Endodermal cell (in vitro differentiated cells): Measurements from ENCODE around the gene GOLGA5. TPM values are rescaled to one million over a fixed set of nuclear protein-coding genes. Genes with fewer than 3 reads are reported as not detected.

ENCODE experiments used
- DNase-seq: peaks from one replicate; pipeline ENCODE4 v3.0.0-alpha.2; 2017
- H3K27ac ChIP-seq: 2 replicates; pipeline ENCODE4 v1.5.1; 2013; ENCODE audit warnings: mild to moderate bottlenecking, low read depth, low read length, moderate library complexity
- H3K27me3 ChIP-seq: 2 replicates; pipeline ENCODE4 v1.6.1; 2013; ENCODE audit warnings: mild to moderate bottlenecking, low read length, moderate library complexity; ENCODE audit not compliant: insufficient read depth, control insufficient read depth, poor library complexity, severe bottlenecking
- H3K36me3 ChIP-seq: 2 replicates; pipeline ENCODE4 v1.7.0; 2013; ENCODE audit warnings: mild to moderate bottlenecking, low read length, moderate library complexity; ENCODE audit not compliant: control insufficient read depth, insufficient read depth
- H3K4me1 ChIP-seq: one replicate; pipeline ENCODE4 v1.7.0; 2013; ENCODE audit warnings: low read length; ENCODE audit not compliant: control insufficient read depth, insufficient read depth
- H3K4me3 ChIP-seq: 2 replicates; pipeline ENCODE4 v1.5.1; 2013; ENCODE audit warnings: mild to moderate bottlenecking, low read length, moderate library complexity
- H3K9ac ChIP-seq: 2 replicates; pipeline ENCODE4 v1.6.1; 2013; ENCODE audit warnings: mild to moderate bottlenecking, low read length, moderate library complexity; ENCODE audit not compliant: poor library complexity, severe bottlenecking; ENCODE audit errors: extremely low read depth
- H3K9me3 ChIP-seq: 2 replicates; pipeline ENCODE4 v1.6.1; 2013; ENCODE audit warnings: mild to moderate bottlenecking, low read length, moderate library complexity; ENCODE audit not compliant: control insufficient read depth
- H3K27ac Mint-ChIP-seq: 2 replicates; pipeline ENCODE4 v1.8.0; 2020; ENCODE audit warnings: mixed read lengths
- H3K27me3 Mint-ChIP-seq: 2 replicates; pipeline ENCODE4 v1.8.0; 2021; ENCODE audit warnings: mild to moderate bottlenecking, mixed read lengths; ENCODE audit not compliant: insufficient read depth
- H3K36me3 Mint-ChIP-seq: 2 replicates; pipeline ENCODE4 v1.8.0; 2020; ENCODE audit warnings: low read depth, mixed read lengths
- H3K4me1 Mint-ChIP-seq: 2 replicates; pipeline ENCODE4 v1.8.0; 2020; ENCODE audit warnings: mixed read lengths
- H3K4me3 Mint-ChIP-seq: 2 replicates; pipeline ENCODE4 v1.8.0; 2020; ENCODE audit warnings: mild to moderate bottlenecking, moderate library complexity, mixed read lengths
- H3K9me3 Mint-ChIP-seq: 2 replicates; pipeline ENCODE4 v1.8.0; 2020; ENCODE audit warnings: mild to moderate bottlenecking, mixed read lengths
- WGBS, 2 experiments: methylation state at CpG; one replicate each; pipeline versions ENCODE4 v1.1.5 to v1.1.7; 2013; ENCODE audit warnings: missing lambda C conversion rate in 2 of 2, mixed read lengths in 1 of 2; ENCODE audit not compliant: insufficient coverage in 1 of 2, insufficient read length in 1 of 2; 5-methylcytosine and 5-hydroxymethylcytosine counted together
- total RNA-seq, 2 donors: library from RNA; stranded (reverse); fragmentation: NEBNext Ultra II Directional in 1 of 2; extraction: Animal tissue kit (Norgen Biotek cat#: 25700) in 1 of 2; gene quantifications; 2 replicates in 1 of 2; 3 replicates in 1 of 2; pipeline ENCODE4 v1.2.1, GENCODE V29; 2021
- TF ChIP-seq, protein P1 (sequence below): fragments of 200-600 bp; sonication (generic); conservative IDR thresholded peaks from 2 replicates; pipeline ENCODE4 v1.5.0; 2021; ENCODE audit warnings: antibody characterized with exemption, mild to moderate bottlenecking

Gene GOLGA5
- total RNA-seq, 2 donors from 2014 or later = 29.3 to 41.1 TPM

GRCh38 chr14:92789457-92790089 lies 4.5 kb upstream of the GOLGA5 start:
- DNase-seq = no peak
- H3K4me3 Mint-ChIP-seq = no peak overlapping the region
- no peak overlapping the region for H3K27ac Mint-ChIP-seq
- peaks cover 32% of the 10 kb centered on the region for H3K9me3 Mint-ChIP-seq
- TF ChIP-seq, protein P1, sequence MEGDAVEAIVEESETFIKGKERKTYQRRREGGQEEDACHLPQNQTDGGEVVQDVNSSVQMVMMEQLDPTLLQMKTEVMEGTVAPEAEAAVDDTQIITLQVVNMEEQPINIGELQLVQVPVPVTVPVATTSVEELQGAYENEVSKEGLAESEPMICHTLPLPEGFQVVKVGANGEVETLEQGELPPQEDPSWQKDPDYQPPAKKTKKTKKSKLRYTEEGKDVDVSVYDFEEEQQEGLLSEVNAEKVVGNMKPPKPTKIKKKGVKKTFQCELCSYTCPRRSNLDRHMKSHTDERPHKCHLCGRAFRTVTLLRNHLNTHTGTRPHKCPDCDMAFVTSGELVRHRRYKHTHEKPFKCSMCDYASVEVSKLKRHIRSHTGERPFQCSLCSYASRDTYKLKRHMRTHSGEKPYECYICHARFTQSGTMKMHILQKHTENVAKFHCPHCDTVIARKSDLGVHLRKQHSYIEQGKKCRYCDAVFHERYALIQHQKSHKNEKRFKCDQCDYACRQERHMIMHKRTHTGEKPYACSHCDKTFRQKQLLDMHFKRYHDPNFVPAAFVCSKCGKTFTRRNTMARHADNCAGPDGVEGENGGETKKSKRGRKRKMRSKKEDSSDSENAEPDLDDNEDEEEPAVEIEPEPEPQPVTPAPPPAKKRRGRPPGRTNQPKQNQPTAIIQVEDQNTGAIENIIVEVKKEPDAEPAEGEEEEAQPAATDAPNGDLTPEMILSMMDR = no peak
- Histone ChIP-seq H3K4me3 (no peak overlapping the region), H3K27ac (no peak overlapping the region), H3K9ac (no peak overlapping the region), H3K36me3 (no peaks in the 10 kb centered on the region), H3K9me3 (peaks cover 36% of the 10 kb centered on the region), H3K27me3 (no peaks in the 10 kb centered on the region), H3K4me1 (peaks cover 5% of the 10 kb centered on the region)
- peaks cover 25% of the 10 kb centered on the region for H3K27me3 Mint-ChIP-seq
- H3K4me1 Mint-ChIP-seq = peaks cover 3% of the 10 kb centered on the region
- no peaks in the 10 kb centered on the region for H3K36me3 Mint-ChIP-seq

DNA sequence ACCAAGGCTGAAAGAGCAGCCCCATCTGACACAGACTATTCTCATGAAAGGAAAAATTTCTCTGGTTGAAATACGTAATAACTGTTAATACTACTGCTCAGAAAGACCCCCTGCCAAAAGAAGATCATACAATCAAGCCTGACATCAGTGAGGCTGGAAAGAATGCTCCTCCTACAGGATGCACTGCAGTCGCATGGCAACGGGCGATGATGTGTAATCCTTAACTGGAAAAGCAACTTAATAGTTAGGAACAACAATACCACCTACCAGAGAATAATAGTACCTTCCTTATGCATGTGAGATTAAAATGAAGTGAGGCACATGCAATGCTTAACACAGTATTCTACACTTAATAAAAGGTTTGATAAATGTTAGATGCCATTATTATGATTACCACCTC lies 1.2 kb upstream of the GOLGA5 start:
- Mint-ChIP-seq H3K27ac (no peak overlapping the region), H3K36me3 (peaks cover 8% of the 10 kb centered on the region), H3K4me1 (peaks cover 7% of the 10 kb centered on the region), H3K27me3 (peaks cover 25% of the 10 kb centered on the region), H3K4me3 (no peak overlapping the region), H3K9me3 (peaks cover 28% of the 10 kb centered on the region)
- Histone ChIP-seq H3K27ac (no peak overlapping the region), H3K9ac (no peak overlapping the region), H3K4me3 (no peak overlapping the region), H3K36me3 (peaks cover 8% of the 10 kb centered on the region), H3K9me3 (peaks cover 28% of the 10 kb centered on the region), H3K27me3 (no peaks in the 10 kb centered on the region), H3K4me1 (no peaks in the 10 kb centered on the region)
- TF ChIP-seq, protein P1 = no peak
- no peak for DNase-seq
- WGBS, 2 experiments = 71% methylated on average over 4 of the region's 4 CpGs; no CpG with 5 or more reads in 1 of the 2 experiments

- H3K9me3 ChIP-seq = peaks cover 19% of the 10 kb centered on the region
- peaks cover 7% of the 10 kb centered on the region for H3K4me1 Mint-ChIP-seq
- no peak for DNase-seq
- peak overlapping the region; percentile 99 for H3K4me3 ChIP-seq
- peak overlapping the region; percentile 63 for H3K27ac ChIP-seq
- H3K27ac Mint-ChIP-seq = peak overlapping the region; percentile 94
- 0 to 2% methylated on average over 4 to 20 of the region's 20 CpGs for WGBS, 2 experiments
- peaks cover 18% of the 10 kb centered on the region for H3K36me3 Mint-ChIP-seq
- peaks cover 18% of the 10 kb centered on the region for H3K36me3 ChIP-seq
- peak overlapping the region; percentile 98 for H3K4me3 Mint-ChIP-seq
- H3K27me3 ChIP-seq = no peaks in the 10 kb centered on the region
- TF ChIP-seq, protein P1 = no peak
- no peaks in the 10 kb centered on the region for H3K4me1 ChIP-seq
- peaks cover 18% of the 10 kb centered on the region for H3K9me3 Mint-ChIP-seq
- peak overlapping the region; percentile 97 for H3K9ac ChIP-seq
- peaks cover 23% of the 10 kb centered on the region for H3K27me3 Mint-ChIP-seq
Measured at GRCh38 chr14:92794547-92794941, 439 bp downstream of the GOLGA5 start.
